Posterior cingulate gyrus (tissue), 11 donors: Measurements from ENCODE around the gene CCDC197.

Experiments
- DNase-seq, 10 donors: peaks; one replicate each; pipeline versions ENCODE4 v3.0.0 to v3.0.0-alpha.2; 2020 to 2021; ENCODE audit warnings: mixed read lengths in 3 of 10
- intact Hi-C: fragments of 100-400 bp; cut with DNase I; formaldehyde crosslinking; loops from one replicate; pipeline ENCODE4 v1.15.1; 2023

The CCDC197 gene

DNA sequence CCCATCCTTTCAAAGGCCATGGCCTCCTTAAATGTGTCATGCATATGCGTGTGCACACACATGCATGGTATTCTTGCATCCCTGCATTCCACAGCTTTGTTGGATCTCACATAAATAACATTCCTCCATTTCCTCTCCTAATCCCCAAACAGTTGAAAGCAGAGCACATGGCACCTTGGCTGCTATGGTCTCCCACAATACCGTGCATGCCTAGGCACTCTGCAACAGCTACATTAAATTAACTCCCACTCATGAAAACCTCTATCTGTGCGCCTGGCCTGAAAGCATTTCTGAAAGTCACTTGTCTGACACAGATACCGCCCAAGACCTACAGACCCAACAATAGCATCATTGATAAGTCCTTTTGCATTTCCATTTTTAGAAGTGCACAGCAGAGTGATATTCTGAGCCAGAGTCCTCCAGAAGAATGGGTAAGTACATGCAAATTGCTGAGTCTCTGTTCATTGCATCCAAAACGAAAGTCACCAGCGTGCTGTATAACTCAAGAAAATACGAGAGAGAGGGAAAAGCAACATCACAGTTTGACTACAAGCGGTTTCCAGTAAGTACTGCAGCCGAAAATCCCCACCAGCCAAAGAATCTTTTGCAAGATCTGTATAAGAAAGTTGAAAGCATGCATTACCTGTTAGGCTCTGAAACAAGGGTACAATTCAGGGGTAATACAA is 21.2 kb upstream of the CCDC197 start:
- DNase-seq = peak in 3 of 10 donors; percentile 24 to 60 (median 49)
- intact Hi-C loops = no loop called here

DNA sequence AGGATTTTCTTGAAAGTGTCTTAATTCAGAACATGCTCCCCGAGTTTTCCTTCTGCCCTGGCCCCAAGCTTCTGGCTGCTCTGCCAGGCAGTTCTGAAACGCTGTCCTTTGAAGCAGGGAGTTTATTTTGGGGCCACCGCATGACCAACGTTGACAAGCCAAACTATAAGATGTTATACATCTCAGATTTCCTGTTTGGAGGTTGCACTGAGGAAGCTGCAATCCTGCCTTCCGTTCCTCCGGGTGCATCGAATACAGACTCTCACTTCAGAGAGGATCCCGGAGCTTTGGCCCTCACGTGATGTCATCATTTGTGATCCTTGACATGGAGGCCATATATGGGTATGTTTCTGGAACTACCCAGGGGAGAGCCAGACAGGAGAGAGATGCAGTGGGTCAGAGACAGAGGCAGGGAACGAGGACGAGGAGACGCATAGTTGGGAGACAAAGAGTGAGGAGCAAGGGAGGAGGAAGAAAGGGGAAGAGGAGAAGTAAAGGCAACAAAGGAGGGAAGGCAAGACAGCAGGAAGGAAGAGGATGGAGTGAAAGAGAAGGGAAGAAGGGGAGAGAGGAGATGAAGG is 20.5 kb upstream of the CCDC197 start, which contains the start of gene ASB2:
ASB2 (minus strand) TSS at position 94 of the 581 bp plus-strand sequence. CDS start 12,031 bp downstream, outside the sequence.
- intact Hi-C loops = no loop called here
- peak in 5 of 10 donors; percentile 26 to 86 (median 49) for DNase-seq

DNA sequence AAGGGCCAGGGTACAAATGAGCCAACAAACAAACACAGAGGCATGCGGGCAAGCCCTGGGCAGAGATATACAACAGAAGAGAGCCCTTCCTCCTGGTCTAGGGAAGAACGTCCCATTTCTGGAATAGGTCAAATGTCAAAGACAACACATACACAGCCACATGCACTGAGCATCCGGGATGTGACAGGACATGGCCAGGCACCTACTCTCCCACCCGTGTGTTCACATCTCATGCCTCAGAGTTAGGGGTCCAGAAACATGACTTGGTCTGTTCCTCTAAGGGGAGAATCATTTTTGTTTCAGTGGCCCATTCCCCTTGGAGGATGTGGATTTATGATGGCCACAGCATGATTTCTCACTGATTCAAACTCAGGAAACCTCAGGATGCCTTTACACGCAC is 19.9 kb upstream of the CCDC197 start:
- DNase-seq = peak in 2 of 10 donors; percentile 12 to 18
- intact Hi-C loops = no loop called here

DNA sequence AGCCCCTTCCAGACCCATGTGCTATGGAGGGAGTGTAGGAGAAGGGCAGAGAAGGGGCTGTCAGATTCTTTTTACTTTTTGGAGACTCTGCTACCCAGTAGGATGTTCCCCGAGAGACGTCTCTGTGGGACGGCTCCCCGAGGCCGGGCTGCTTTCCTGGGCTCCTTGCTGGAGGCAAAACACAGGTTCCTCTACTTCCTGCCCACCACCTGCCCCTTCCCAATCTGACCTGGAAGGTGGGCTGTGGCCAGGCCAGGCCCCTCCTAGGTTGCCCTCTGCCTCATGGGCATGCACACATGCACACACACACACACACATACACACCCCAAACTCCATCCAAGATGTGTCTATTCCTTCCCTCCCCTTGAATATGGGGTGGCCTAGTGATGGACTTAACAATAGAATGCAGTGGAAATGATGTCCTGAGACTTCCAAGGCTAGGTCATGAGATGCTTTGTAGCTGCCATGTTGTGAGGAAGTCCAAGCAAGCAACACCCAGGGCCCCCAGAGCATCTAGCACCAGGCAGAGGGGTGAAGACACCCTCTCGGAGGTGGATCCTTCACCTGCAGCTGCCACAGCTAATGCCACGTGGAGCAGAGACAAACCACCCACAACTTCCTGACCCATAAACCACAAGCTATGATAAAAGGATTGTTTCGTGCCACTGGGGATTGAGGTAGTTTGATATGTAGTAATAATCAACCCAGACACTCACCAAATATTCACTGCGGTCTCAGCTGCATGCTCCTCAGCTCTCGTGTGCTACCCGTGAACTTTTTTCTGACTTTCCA is 19.1 kb upstream of the CCDC197 start:
- intact Hi-C loops = no loop called here
- DNase-seq = peak in 3 of 10 donors; percentile 55 to 80 (median 62)

DNA sequence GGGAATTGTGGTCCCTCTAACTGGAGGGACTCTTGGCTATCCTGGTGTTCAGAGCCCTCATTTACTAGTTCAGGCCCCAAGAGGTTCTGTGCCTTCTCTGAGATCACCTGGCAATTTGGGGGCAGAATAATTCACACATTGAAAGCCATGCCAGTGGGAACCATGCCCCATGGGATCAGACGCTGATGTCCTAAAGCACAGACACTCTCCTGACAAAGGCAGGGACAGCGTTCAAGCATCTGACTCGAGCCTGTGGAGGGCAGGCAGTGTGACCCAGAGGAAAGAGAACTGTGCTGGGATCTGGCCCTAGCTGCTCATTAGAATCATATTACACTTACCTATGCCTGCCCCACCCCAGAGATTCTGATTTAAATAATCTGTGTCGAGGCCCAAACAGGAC is 18.4 kb upstream of the CCDC197 start:
- intact Hi-C loops = no loop called here
- DNase-seq = peak in 2 of 10 donors; percentile 2 to 42

DNA sequence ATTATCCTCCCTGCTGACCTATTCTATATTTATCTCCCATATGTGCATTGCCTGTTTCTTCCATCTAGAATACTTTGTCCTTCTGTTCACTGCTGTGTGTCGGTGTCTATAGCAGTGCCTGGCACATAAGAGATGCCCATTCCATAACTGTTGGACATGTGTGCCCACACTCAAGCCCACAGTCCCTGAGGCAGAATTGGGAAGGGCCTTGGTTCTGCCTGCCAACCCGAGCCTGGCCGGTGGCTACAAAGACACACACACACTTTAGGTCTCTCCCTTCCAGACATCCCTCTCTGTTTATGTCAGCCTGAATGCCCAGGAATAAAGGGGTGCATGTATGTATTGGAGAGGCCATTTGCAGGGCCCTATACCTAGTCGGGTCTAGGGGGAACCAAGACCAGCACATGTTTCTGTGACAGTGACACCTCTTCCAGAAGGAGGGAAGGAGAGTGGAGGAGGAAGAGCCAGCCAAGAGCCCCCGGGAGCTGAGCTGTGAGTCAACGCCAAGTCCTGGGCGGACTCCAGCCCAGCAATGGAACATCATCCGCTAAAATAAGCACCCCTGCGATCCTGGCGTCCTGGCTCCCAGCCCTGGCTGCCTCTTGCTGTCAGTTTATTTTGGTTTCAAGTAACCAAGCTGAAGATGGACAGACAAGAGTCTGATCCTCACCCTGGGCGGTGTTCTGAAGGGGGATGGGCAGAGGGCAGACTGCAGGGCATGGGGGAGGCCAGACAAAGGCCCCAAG is 16.5 kb upstream of the CCDC197 start:
- intact Hi-C loops = no loop called here
- peak in 8 of 10 donors; percentile 69 to 97 (median 80) for DNase-seq

DNA sequence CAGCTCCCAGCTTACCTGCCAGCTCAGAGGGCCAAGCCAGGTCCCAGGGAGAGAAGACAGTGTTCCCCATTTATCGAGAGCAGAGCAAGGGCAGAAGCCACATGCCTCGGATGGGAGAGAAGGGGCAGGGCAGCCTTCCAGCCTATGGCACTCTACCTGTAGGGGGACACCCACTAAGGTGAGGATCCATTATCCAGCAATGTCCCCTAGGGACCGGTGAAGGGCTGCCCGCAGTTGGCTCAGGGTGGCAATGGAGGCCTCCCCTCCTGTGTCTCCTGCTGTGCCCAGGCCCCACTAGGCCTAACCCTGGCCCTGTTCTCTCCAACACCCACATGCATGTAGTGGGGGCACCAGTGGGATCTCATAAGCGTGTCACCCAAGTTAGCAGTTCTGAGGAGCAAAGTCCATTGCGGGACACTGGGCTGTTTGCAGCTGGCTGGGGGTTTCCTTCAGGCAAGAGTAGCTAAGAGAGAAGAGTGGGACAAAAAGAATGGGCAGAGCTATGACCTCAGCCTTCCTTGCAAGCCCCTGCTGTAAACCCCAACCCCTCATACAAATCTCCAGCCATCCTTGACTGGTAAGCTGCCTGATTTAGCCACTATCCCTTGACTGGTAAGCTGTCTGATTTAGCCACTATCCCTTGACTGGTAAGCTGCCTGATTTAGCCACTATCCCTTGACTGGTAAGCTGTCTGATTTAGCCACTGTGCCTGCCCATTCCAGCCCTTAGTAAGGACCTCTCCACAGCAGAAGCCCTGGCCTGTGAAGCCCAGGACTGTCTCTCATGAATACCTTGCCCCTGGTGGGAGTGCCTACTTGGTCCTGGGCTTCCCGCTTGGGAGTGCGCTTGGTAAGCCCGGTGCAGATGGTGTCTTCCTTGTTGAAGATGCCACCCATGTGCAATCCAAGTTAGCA is 15.5 kb upstream of the CCDC197 start:
- DNase-seq = peak in 3 of 10 donors; percentile 51 to 74 (median 57)
- intact Hi-C loops = no loop called here

DNA sequence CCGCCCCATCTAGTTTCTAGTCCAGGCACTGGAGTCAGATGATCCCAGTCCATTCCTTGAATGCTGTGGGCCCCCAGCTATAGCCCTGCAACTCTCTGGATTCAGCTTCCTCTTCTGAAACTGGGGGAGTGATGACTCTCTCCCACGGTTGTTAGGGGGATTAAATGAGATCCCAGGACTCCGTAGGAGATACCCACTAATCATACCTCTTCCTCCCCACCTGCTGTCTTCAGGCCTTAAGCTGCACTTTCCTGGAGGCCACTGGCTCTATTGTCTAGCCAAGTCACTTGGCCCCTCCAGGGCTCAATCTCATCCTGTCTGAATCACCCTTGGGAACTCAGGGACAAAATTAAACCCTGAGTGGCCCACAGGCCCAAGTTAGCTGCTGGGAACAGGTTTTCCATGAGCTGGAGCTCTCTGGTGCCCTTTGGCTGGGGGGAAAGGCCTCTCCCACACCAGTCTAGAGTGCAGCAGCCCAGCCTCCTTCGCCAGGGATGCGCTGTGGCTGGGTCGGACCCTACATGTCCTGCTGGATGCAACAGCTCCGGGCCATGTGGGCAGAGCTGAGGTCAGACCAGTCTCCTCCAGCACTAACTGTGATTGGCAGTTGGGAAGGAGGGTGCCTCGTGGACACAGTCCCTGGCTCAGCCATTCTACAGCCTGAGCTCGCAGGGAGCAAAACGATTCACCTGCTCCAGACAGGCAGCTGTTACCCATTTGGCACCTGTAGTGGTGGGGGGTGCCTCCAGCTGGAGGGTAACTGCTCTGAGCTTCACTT is 14.7 kb upstream of the CCDC197 start:
- peak in 3 of 10 donors; percentile 10 to 75 (median 61) for DNase-seq
- intact Hi-C loops = no loop called here

DNA sequence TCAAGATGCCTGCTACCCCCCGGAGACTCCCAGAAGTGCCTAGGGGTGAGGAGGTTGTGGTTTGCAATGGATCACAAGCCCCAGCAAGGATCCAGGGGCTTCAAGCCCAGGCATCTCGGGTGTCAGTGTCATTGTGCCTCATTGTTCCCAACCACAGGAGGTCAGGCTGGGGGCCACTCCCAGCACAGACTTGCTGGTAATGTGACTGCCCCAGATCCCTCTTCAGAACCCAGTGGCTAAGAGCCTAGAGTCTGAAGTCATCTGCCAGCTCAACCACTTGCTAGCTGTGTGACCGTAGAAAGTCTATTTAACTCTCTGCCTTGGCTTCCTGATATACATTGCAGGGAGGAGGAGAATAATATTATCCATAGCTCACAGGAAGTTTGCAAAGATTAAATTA is 13.0 kb upstream of the CCDC197 start:
- peak in 2 of 10 donors; percentile 57 to 62 for DNase-seq
- intact Hi-C loops = no loop called here

DNA sequence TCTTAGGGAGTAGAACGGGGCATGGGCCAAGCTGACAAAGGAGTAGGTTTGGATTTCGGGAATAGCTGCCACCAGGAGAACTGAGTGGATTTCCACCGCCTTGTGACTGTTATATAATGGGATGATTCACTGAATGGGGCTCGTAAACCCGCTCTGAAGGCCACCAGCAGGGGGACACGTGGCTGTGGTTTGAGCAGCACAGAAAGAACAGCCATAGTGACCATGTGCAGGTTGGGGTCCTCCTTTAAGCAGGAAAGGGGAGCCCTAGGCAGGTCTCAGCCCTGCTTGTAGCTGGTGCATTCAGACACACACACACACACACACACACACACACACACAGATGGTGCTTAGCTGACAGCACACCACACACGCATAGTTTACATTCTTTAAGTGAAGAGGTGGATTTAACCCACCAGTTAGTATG is 12.1 kb upstream of the CCDC197 start:
- intact Hi-C loops = no loop called here

DNA sequence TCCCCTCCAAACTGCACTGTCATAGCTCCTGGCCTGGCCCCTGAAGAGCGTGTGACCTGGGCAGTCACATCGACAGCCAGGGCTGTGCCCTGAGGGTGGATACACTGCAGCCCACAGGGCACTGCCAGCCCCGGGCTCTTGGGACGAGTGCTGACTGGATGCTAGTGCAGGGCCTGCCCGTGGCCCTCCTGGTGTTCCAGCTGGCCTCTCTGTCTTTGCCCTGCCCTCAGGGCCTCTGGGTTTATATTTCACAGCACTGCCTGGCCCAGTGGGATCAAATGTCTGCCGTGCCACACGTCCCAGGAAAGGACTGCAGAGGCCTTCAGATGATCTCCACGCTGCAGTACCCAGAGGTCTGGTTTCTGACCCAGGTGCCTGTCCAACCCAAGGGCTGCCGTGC is 10.1 kb upstream of the CCDC197 start:
- intact Hi-C loops = no loop called here
- peak in 2 of 10 donors; percentile 59 to 67 for DNase-seq

More for the DNA sequence above, 12.1 kb upstream of the CCDC197 start:
- peak in 9 of 10 donors; percentile 34 to 93 (median 58) for DNase-seq

DNA sequence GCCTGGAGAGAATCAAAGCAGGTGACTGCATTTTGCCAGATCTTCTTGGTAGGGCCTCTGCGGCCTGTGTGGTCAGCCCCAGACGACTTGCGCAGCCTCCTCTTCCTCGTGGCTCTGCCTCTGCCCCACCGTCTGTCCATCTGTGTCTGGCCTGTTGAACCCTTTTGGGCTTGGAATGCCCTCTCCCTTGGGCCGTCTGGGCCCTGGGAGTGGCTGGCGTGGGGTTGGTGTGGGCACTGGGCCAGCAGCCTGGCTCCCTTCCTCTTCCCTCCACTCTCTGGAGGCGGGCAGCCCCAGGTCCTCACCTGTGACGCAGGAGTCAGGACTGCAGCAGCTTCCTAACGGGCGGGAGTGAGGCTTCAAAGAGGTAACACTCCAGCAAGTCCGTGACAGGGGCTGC is 9.7 kb upstream of the CCDC197 start:
- peak in 2 of 10 donors; percentile 34 to 69 for DNase-seq
- intact Hi-C loops = no loop called here

DNA sequence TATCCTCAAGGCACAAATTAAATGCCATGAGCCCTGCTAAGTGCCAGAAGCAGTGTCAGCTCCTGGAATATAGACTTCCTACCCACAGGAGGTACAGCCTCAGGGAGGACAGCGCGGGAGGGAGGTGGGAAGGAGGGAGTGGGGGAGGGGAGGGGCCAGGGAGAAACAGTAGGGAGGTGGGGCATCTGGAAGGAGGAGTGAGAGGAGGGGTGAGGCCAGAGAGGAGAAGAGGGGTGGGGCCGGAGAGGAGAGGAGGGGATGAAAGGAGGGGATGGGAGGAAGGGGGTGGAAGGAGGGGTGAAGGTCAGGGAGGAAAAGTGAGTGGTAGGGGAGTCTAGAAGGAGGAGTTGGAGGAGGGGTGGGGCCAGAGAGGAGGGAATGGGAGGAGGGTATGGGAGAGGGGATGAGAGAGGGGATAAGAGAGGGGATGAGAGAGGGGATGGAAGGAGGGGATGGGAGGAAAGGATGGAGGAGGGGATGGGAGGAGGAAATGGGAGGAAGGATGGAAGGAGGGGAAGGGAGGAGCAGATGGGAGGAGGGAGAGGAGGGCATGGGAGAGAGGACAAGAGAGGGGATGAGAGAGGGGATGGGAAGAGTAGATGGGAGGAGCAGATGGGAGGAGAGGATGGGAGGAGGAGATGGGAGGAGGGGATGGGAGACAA is 9.2 kb upstream of the CCDC197 start:
- intact Hi-C loops = no loop called here
- peak in 2 of 10 donors; percentile 3 to 4 for DNase-seq

DNA sequence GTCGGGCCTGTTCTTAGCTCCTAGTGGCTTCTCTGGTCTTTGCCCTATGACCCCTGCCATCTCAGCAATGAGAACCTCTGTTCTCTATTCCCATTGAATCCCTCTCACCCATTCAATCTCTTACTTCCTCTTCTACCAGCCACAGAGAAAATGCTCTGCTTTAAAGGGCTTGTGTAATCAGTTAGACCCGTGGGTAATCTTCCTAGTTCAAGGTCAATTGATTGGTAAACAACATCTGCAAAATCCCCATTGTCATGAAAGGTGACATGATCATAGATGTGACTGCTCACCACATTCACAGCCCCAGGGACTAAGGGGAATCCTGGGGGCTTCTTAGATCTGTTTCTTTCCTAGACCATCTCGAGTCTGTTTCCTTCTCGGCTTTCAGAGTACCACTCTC is 7.2 kb upstream of the CCDC197 start:
- no peak for DNase-seq
- intact Hi-C loops = no loop called here

DNA sequence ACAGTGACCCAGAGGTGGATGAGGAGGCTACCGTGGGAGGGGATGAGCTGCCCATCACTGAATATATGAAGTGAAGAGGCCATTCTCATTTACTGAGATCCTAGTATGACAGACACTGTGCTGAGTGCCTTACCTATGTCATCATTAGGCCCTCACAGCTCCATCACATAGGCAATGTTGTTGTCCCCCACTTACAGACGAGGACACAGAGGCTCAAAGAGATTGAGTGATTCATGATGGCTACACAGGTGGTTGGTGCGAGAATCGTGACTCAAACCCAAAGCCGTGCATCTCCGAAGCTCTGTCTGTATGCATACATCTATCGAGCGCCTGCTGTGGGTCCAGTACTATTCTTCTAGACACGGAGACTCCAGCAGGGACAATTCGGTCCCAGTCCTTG is 5.9 kb upstream of the CCDC197 start:
- peak in 1 of 10 donors; percentile 10 for DNase-seq
- intact Hi-C loops = no loop called here

DNA sequence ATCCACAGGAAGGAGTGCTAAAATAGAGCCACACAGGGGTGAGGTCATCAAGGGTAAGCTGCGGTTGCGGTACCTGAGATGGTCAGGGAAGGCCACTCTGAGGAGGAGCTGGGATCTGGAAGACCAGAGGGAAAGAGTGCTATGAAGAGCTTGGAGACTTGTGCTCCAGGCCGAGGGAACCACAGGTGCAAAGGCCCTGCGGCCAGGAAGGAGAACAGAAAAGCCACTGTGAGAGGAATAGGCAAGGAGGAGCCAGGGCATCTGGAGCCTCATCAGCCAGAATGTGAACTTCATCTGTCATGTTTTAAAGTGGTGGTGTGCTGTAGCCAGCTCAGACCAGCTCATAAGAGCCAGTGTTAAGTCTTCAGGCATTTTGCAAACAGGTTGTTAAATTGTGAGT is 5.5 kb upstream of the CCDC197 start:
- DNase-seq = peak in 1 of 10 donors; percentile 44
- intact Hi-C loops = no loop called here

DNA sequence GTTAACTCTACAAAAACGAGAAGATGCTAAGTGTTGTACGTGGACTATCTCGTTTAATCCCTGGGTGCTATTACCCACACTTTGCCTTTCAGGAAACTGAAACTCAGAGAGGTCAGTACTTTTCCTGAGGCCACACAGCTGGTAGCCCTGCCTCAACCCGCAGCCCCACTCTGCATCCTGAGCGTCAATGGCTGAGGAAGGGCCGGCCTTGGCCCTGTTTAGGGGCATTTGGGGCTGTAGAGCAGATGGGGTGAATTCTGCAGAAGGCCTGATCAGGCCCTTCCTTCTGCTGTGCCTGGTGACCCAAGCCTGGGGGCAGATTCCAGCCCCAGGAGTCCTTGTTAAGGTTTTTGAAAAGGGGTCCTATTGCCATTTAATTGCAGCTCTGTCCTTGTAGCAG is 3.7 kb upstream of the CCDC197 start:
- DNase-seq = peak in 1 of 10 donors; percentile 59
- intact Hi-C loops = no loop called here
